HepG2 (cell line): ENCODE results near the gene SECTM1. TPM values are rescaled to one million over a fixed set of nuclear protein-coding genes. Genes with fewer than 3 reads are reported as not detected.
A peak's percentile ranks its signal among the peaks of the same experiment; 100 is the strongest.

Experiments used
- CAMTA2 ChIP-seq: sonication (generic); formaldehyde crosslinking; IDR thresholded peaks from 2 replicates; pipeline ENCODE4 v1.4.0; 2020; ENCODE audit warnings: mild to moderate bottlenecking, missing genetic modification reagents, borderline replicate concordance
- CHD4 ChIP-seq: fragments of 200-600 bp; sonication (generic); IDR thresholded peaks from 2 replicates; pipeline ENCODE4 v1.7.0; 2017; ENCODE audit warnings: mild to moderate bottlenecking, low read length, borderline replicate concordance
- FOXA3 ChIP-seq: IDR thresholded peaks from 2 replicates; pipeline ENCODE4 v1.6.1; 2016; ENCODE audit warnings: missing genetic modification reagents, missing compliant biosample characterization
- KLF13 ChIP-seq: sonication (generic); formaldehyde crosslinking; IDR thresholded peaks from 2 replicates; pipeline ENCODE4 v1.4.0; 2020; ENCODE audit warnings: mild to moderate bottlenecking, missing genetic modification reagents
- KLF9 ChIP-seq: IDR thresholded peaks from 2 replicates; pipeline ENCODE4 v1.6.1; 2016; ENCODE audit warnings: low read depth
- MIXL1 ChIP-seq: IDR thresholded peaks from 2 replicates; pipeline ENCODE4 v1.6.1; 2016
- MYC ChIP-seq: sonication (generic); formaldehyde crosslinking; IDR thresholded peaks from 2 replicates; pipeline ENCODE4 v1.9.0; 2021; ENCODE audit warnings: missing genetic modification reagents, borderline replicate concordance
- REPIN1 ChIP-seq: sonication (generic); formaldehyde crosslinking; IDR thresholded peaks from 2 replicates; pipeline ENCODE4 v1.8.0; 2022; ENCODE audit warnings: missing genetic modification reagents, low read depth, mild to moderate bottlenecking, borderline replicate concordance
- REXO4 ChIP-seq: sonication (generic); formaldehyde crosslinking; IDR thresholded peaks from 2 replicates; pipeline ENCODE4 v1.8.0; 2022; ENCODE audit warnings: missing genetic modification reagents, mild to moderate bottlenecking, borderline replicate concordance
- SKI ChIP-seq: fragments of 450-650 bp; IDR thresholded peaks from one replicate; pipeline ENCODE4 v1.6.1; 2018; ENCODE audit warnings: mild to moderate bottlenecking; ENCODE audit not compliant: partially characterized antibody
- SMARCC2 ChIP-seq: fragments of 450-650 bp; IDR thresholded peaks from 2 replicates; pipeline ENCODE4 v1.6.1; 2017; ENCODE audit warnings: antibody characterized with exemption, mild to moderate bottlenecking
- SRSF1 ChIP-seq: fragments of 200-400 bp; formaldehyde crosslinking; optimal IDR thresholded peaks from 2 replicates; pipeline ENCODE3; 2017; ENCODE audit warnings: mild to moderate bottlenecking, low read depth, low read length, moderate library complexity
- TARDBP ChIP-seq: sonication (generic); formaldehyde crosslinking; IDR thresholded peaks from 2 replicates; pipeline ENCODE4 v1.8.0; 2022; ENCODE audit warnings: mild to moderate bottlenecking, missing genetic modification reagents
- TEAD2 ChIP-seq: sonication (generic); formaldehyde crosslinking; IDR thresholded peaks from 2 replicates; pipeline ENCODE4 v1.9.0; 2021; ENCODE audit warnings: missing genetic modification reagents
- ZBTB26 ChIP-seq: IDR thresholded peaks from 2 replicates; pipeline ENCODE4 v1.6.1; 2016; ENCODE audit warnings: missing compliant biosample characterization, missing genetic modification reagents, borderline replicate concordance
- ZBTB34 ChIP-seq: sonication (generic); formaldehyde crosslinking; IDR thresholded peaks from 2 replicates; pipeline ENCODE4 v1.8.0; 2022; ENCODE audit warnings: mild to moderate bottlenecking, missing genetic modification reagents
- ZFAT ChIP-seq: sonication (generic); formaldehyde crosslinking; conservative IDR thresholded peaks from 2 replicates; pipeline ENCODE4 v1.8.1; 2023; ENCODE audit warnings: missing genetic modification reagents, inconsistent platforms
- ZNF20 ChIP-seq: sonication (generic); formaldehyde crosslinking; IDR thresholded peaks from 2 replicates; pipeline ENCODE4 v1.4.0; 2020; ENCODE audit warnings: mild to moderate bottlenecking, moderate library complexity, missing genetic modification reagents
- ZNF296 ChIP-seq: sonication (generic); formaldehyde crosslinking; conservative IDR thresholded peaks from 2 replicates; pipeline ENCODE4 v1.5.0; 2020; ENCODE audit warnings: mild to moderate bottlenecking, missing genetic modification reagents
- ZNF33B ChIP-seq: sonication (generic); formaldehyde crosslinking; IDR thresholded peaks from 2 replicates; pipeline ENCODE4 v1.5.1; 2020; ENCODE audit warnings: mild to moderate bottlenecking, missing genetic modification reagents
- ZNF432 ChIP-seq: sonication (generic); formaldehyde crosslinking; IDR thresholded peaks from 2 replicates; pipeline ENCODE4 v1.5.0; 2020; ENCODE audit warnings: missing genetic modification reagents, mild to moderate bottlenecking, borderline replicate concordance
- ZNF768 ChIP-seq: sonication (generic); formaldehyde crosslinking; IDR thresholded peaks from 2 replicates; pipeline ENCODE4 v1.4.0; 2020; ENCODE audit warnings: missing genetic modification reagents
- polyA plus RNA-seq, 8 experiments: library from polyadenylated mRNA; depleted of rRNA in 3 of 8; stranded (reverse) in 7 of 8; unstranded in 1 of 8; fragments of >200 nt; fragmentation: Illumina TruSeq in 4 of 8; extraction: Trizol in 4 of 8; gene quantifications; 2 replicates each; pipeline versions ENCODE4 v1.2.1 to v1.2.3, GENCODE V29; 2011 to 2016; ENCODE audit warnings: low read depth in 4 of 8, missing spikeins in 1 of 8, mixed read lengths in 1 of 8; ENCODE audit not compliant: insufficient read depth in 1 of 8
- total RNA-seq, 5 experiments: library from RNA; depleted of rRNA; stranded (reverse); fragments of >200 nt; fragmentation: Illumina TruSeq; extraction: Trizol; gene quantifications; 2 replicates each; pipeline ENCODE4 v1.2.3, GENCODE V29; 2016; ENCODE audit warnings: low read depth in 1 of 5
- TF ChIP-seq, protein P1 (sequence below): sonication (generic); formaldehyde crosslinking; IDR thresholded peaks from 2 replicates; pipeline ENCODE4 v1.5.0; 2020; ENCODE audit warnings: missing genetic modification reagents
- TF ChIP-seq, protein P2 (sequence below): sonication (generic); formaldehyde crosslinking; IDR thresholded peaks from 2 replicates; pipeline ENCODE4 v1.4.0; 2020; ENCODE audit warnings: missing genetic modification reagents

SECTM1 gene
- total and polyA plus RNA-seq, 2 of the 13 experiments (the other 11 are each of a cell fraction or from before 2014, with no cell fraction given) = 3.5 to 5.3 TPM

DNA sequence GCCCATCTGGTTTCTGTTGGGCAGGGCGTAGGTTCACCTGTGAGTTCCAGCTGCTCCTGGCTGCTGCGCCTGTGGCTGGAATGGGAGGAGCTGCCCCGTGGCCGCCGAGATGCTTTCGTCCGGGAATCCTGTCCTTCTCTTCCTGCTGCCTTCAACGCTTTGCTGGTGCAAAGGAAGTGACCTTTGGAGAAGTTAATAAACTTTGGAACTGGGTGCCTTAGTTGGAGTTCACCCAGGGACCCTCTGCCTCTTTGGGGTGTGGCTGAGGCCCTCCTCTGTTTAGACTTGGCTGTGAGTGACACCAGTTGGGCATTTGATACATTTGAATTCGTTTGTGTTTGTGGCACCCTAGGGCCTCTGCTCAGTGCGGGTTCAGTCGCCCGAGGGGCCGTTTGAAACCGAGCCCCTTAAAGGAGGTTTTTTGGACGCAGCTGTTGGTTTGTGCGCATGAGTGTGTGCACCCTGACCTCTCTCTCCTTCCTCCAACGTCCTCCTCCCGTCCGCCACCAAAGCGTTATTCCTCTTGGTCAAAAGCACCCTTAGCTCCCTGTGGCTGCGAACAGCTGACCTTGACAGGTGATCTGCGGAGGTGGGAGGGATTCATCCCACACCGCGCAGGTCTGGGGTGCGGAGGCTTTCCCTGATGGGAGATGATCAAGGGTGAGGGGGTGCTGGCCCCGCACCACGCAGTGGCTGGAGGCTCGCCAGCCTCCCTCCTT is 9.0 kb upstream of the SECTM1 start (continued):
- TF ChIP-seq, protein P1, sequence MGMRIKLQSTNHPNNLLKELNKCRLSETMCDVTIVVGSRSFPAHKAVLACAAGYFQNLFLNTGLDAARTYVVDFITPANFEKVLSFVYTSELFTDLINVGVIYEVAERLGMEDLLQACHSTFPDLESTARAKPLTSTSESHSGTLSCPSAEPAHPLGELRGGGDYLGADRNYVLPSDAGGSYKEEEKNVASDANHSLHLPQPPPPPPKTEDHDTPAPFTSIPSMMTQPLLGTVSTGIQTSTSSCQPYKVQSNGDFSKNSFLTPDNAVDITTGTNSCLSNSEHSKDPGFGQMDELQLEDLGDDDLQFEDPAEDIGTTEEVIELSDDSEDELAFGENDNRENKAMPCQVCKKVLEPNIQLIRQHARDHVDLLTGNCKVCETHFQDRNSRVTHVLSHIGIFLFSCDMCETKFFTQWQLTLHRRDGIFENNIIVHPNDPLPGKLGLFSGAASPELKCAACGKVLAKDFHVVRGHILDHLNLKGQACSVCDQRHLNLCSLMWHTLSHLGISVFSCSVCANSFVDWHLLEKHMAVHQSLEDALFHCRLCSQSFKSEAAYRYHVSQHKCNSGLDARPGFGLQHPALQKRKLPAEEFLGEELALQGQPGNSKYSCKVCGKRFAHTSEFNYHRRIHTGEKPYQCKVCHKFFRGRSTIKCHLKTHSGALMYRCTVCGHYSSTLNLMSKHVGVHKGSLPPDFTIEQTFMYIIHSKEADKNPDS (CRISPR knock-in tag) = no peak
- TF ChIP-seq FOXA3 (CRISPR knock-in tag) (no peak), SRSF1 (no peak), MYC (CRISPR knock-in tag) (0 out of 2 replicates have a peak, but pooled peaks have one; percentile 5), TARDBP (CRISPR knock-in tag) (no peak), ZBTB26 (CRISPR knock-in tag) (no peak), ZBTB34 (CRISPR knock-in tag) (no peak), TEAD2 (CRISPR knock-in tag) (no peak), SMARCC2 (no peak), ZNF20 (CRISPR knock-in tag) (no peak), SKI (no peak), KLF13 (CRISPR knock-in tag) (no peak), KLF9 (no peak), MIXL1 (CRISPR knock-in tag) (no peak), REPIN1 (CRISPR knock-in tag) (no peak), ZFAT (CRISPR knock-in tag) (no peak), CAMTA2 (0 out of 2 replicates have a peak, but pooled peaks have one; percentile 60), ZNF432 (no peak), REXO4 (CRISPR knock-in tag) (no peak), ZNF33B (CRISPR knock-in tag) (no peak), CHD4 (no peak), ZNF768 (CRISPR knock-in tag) (peak; percentile 32; the same call in 1 of the 2 replicates), ZNF296 (CRISPR knock-in tag) (no peak)
- TF ChIP-seq, protein P2, sequence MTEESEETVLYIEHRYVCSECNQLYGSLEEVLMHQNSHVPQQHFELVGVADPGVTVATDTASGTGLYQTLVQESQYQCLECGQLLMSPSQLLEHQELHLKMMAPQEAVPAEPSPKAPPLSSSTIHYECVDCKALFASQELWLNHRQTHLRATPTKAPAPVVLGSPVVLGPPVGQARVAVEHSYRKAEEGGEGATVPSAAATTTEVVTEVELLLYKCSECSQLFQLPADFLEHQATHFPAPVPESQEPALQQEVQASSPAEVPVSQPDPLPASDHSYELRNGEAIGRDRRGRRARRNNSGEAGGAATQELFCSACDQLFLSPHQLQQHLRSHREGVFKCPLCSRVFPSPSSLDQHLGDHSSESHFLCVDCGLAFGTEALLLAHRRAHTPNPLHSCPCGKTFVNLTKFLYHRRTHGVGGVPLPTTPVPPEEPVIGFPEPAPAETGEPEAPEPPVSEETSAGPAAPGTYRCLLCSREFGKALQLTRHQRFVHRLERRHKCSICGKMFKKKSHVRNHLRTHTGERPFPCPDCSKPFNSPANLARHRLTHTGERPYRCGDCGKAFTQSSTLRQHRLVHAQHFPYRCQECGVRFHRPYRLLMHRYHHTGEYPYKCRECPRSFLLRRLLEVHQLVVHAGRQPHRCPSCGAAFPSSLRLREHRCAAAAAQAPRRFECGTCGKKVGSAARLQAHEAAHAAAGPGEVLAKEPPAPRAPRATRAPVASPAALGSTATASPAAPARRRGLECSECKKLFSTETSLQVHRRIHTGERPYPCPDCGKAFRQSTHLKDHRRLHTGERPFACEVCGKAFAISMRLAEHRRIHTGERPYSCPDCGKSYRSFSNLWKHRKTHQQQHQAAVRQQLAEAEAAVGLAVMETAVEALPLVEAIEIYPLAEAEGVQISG (CRISPR knock-in tag) = no peak; the same call in 1 of the 2 replicates
